ENCODE data around the gene ITGA11.

GRCh38 chr15:68336516-68336915 lies 95.4 kb downstream of the ITGA11 start:
- TF ChIP-seq CTCF (conservative IDR thresholded peaks at IDR 0.05; ENCODE audit: low read depth, low read length) (no peak), POLR2A (IDR thresholded peaks at IDR 0.05; ENCODE audit: low read depth, low read length) (no peak), RAD21 (IDR thresholded peaks at IDR 0.05; ENCODE audit: low read length) (no peak), FOS (IDR thresholded peaks at IDR 0.05; ENCODE audit: low read depth, low read length) (no peak), BHLHE40 (IDR thresholded peaks at IDR 0.05; ENCODE audit: low read depth, low read length) (no peak)

Data from IMR-90 (cell line).